Kidney (tissue), 14 donors: Measurements from ENCODE around the gene BACH1. TPM values are rescaled to one million over a fixed set of nuclear protein-coding genes. Genes with fewer than 3 reads are reported as not detected.

ENCODE experiments used
- DNase-seq, 5 donors: peaks; one replicate each; pipeline ENCODE4 v3.0.0-alpha.2; 2013 to 2020
- FAIRE-seq: peaks from 2 replicates; lab custom pipeline; 2012; peaks lifted over from hg19 to GRCh38; lab: Jason Lieb, UNC
- H3K27ac ChIP-seq, 2 donors: one replicate each; pipeline ENCODE4 v1.7.0; 2013; ENCODE audit warnings: low read depth in 2 of 2, low read length in 2 of 2, inconsistent platforms in 1 of 2
- H3K27me3 ChIP-seq: one replicate; pipeline ENCODE4 v1.7.1; 2013; ENCODE audit warnings: low read length, inconsistent platforms; ENCODE audit not compliant: control insufficient read depth, insufficient read depth
- H3K36me3 ChIP-seq, 3 donors: one replicate each; pipeline versions ENCODE4 v1.7.0 to v1.7.1; 2013; ENCODE audit warnings: low read length in 3 of 3, control low read depth in 1 of 3, inconsistent platforms in 1 of 3; ENCODE audit not compliant: insufficient read depth in 3 of 3, control insufficient read depth in 2 of 3
- H3K4me1 ChIP-seq, 3 donors: one replicate each; pipeline versions ENCODE4 v1.7.0 to v1.7.1; 2013; ENCODE audit warnings: low read length in 3 of 3, inconsistent platforms in 1 of 3, low read depth in 1 of 3; ENCODE audit not compliant: control insufficient read depth in 2 of 3, insufficient read depth in 2 of 3
- H3K4me3 ChIP-seq, 3 donors: one replicate each; pipeline versions ENCODE4 v1.7.0 to v1.8.1; 2013; ENCODE audit warnings: low read length in 3 of 3, control low read depth in 1 of 3, inconsistent platforms in 1 of 3
- H3K9ac ChIP-seq, 3 donors: one replicate each; pipeline versions ENCODE4 v1.7.0 to v1.7.1; 2013; ENCODE audit warnings: low read length in 3 of 3, control low read depth in 1 of 3, inconsistent platforms in 1 of 3
- H3K9me3 ChIP-seq, 3 donors: one replicate each; pipeline versions ENCODE4 v1.7.0 to v1.7.1; 2013; ENCODE audit warnings: low read length in 3 of 3, control low read depth in 1 of 3, inconsistent platforms in 1 of 3; ENCODE audit not compliant: control insufficient read depth in 2 of 3, insufficient read depth in 1 of 3
- CTCF ChIP-seq: IDR thresholded peaks from 3 replicates; pipeline ENCODE4 v1.5.1; 2012; ENCODE audit warnings: mild to moderate bottlenecking, moderate library complexity, borderline replicate concordance; ENCODE audit not compliant: insufficient read depth; ENCODE audit errors: extremely low read depth
- intact Hi-C: fragments of 100-400 bp; cut with DNase I; formaldehyde crosslinking; loops from one replicate; pipeline ENCODE4 v1.11.1; 2022
- polyA plus RNA-seq: library from polyadenylated mRNA; stranded (reverse); fragments of 350-450 nt; fragmentation: Illumina TruSeq; extraction: RNeasy Lipid Tissue Mini Kit (QIAGEN cat#74804); gene quantifications from one replicate; pipeline ENCODE4 v1.2.3, GENCODE V29; 2014; ENCODE audit warnings: low read depth, low replicate concordance; ENCODE audit not compliant: insufficient read depth
- total RNA-seq: library from RNA; stranded (reverse); fragmentation: NEBNext Ultra II Directional; extraction: Animal tissue kit (Norgen Biotek cat#: 25700); gene quantifications from one replicate; pipeline ENCODE4 v1.2.1, GENCODE V29; 2021
- donor health status: control.
- donor health status: control.
- donor health status: control.
- donor health status: control.
- donor health status: control.
- donor health status: DM: yes; HTN: yes; CAD: no.
- donor health status: Normal renal cell carcinoma (clear cell type).

BACH1 gene
- total and polyA plus RNA-seq, 2 donors from 2014 or later: 5.6 to 85.1 TPM

DNA sequence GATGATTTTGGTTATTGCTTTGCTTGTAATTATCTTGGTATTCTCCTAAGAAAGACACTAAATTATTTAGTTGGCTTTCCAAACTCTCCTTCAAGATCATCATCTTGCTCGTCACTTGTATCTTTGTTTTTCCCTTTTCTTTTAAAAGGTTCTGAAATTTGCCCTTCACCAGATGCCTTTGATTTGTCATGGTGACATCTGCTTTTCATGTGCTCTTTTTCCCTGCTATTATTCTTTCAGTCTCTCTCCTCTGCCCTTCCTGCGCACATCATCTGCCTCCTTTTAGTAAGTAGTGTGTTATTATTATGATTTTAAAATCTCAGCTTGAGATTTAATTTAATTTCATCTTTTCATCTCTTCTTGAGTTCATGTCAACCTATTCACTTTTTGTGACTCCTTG is 92.1 kb downstream of the BACH1 start:
- FAIRE-seq: no peak

DNA sequence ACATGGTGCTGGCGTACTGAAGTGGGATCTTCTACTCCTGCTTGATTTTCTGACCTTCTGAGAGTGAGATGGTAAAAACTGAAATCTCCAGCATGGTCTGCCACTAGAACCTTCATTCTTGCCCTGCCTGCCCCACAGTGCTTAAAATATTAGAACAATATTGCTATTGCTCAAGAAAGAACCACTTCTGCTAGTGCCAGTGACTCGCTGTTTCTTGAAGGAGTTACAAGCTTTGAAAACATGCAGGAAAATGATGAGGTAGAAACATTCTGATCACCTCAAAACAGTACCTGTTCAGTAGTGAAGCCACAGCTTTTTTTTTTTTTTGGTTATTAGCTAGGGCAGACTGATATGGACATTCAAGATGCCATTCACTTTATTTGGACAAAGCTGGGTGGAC is 95.3 kb downstream of the BACH1 start:
- Histone ChIP-seq H3K36me3 (no peaks in the 10 kb centered on the region), H3K9me3 (no peaks in the 10 kb centered on the region), H3K27me3 (no peaks in the 10 kb centered on the region), H3K9ac (no peak overlapping the region), H3K4me3 (no peak overlapping the region), H3K27ac (no peak overlapping the region), H3K4me1 (peaks cover 0 to 4% (median 0%) of the 10 kb centered on the region in 3 donors)
- intact Hi-C loops: no loop called here
- TF ChIP-seq CTCF: no peak
- FAIRE-seq: no peak
- no peak for DNase-seq

More for the DNA sequence above, 92.1 kb downstream of the BACH1 start:
- no peak overlapping the region for H3K4me3 ChIP-seq
- H3K36me3 ChIP-seq: no peaks in the 10 kb centered on the region
- peaks cover 0 to under 1% (median 0%) of the 10 kb centered on the region in 3 donors for H3K4me1 ChIP-seq
- no peaks in the 10 kb centered on the region for H3K9me3 ChIP-seq
- H3K27ac ChIP-seq: no peak overlapping the region
- no peak for DNase-seq
- intact Hi-C loops: no loop called here
- H3K9ac ChIP-seq: no peak overlapping the region
- no peaks in the 10 kb centered on the region for H3K27me3 ChIP-seq
- no peak for TF ChIP-seq CTCF

Other genes with a start within 250 kb of the BACH1 start
- 101 TPM for gene CCT8, start 225.3 kb upstream of the BACH1 start, total RNA-seq
- gene CCT8, start 225.3 kb upstream of the BACH1 start, polyA plus RNA-seq: 119 TPM
- gene MAP3K7CL, start 168.3 kb upstream of the BACH1 start, total RNA-seq: 12.7 TPM
- gene MAP3K7CL, start 168.3 kb upstream of the BACH1 start, polyA plus RNA-seq: 5.4 TPM